NCI-H82 (cell line): Measurements from ENCODE around the gene COL8A2.

Source experiments
- DNase-seq: peaks from one replicate; lab custom pipeline; 2025; lab: John Stamatoyannopoulos, UW

Gene COL8A2

GRCh38 chr1:36053978-36054377, 71.0 kb downstream of the COL8A2 start:
- no peak for DNase-seq

- no peak for DNase-seq
Measured at GRCh38 chr1:36051821-36052220, 73.2 kb downstream of the COL8A2 start.
